Vagina (tissue), 2 donors: ENCODE measurements around the gene ABCD2. TPM values are rescaled to one million over a fixed set of nuclear protein-coding genes. Genes with fewer than 3 reads are reported as not detected.

ENCODE experiments used
- DNase-seq, 2 donors: peaks; one replicate each; pipeline ENCODE4 v3.0.0-alpha.2; 2017; ENCODE audit errors: extremely low spot score in 2 of 2
- H3K27ac ChIP-seq: fragments of 200-600 bp; sonication (generic); one replicate; pipeline ENCODE4 v1.5.1; 2019
- H3K27me3 ChIP-seq: fragments of 200-600 bp; sonication (generic); one replicate; pipeline ENCODE4 v1.5.1; 2019
- H3K36me3 ChIP-seq, 2 donors: fragments of 200-600 bp; sonication (generic); one replicate each; pipeline ENCODE4 v1.5.1; 2017 to 2019
- H3K4me1 ChIP-seq: fragments of 200-600 bp; sonication (generic); one replicate; pipeline ENCODE4 v1.5.1; 2019
- H3K4me3 ChIP-seq, 2 donors: fragments of 200-600 bp; sonication (generic); 1 replicate in 1 of 2; 2 replicates in 1 of 2; pipeline ENCODE4 v1.5.1; 2016 to 2019
- H3K9me3 ChIP-seq: fragments of 200-600 bp; sonication (generic); one replicate; pipeline ENCODE4 v1.5.1; 2019
- POLR2A ChIP-seq, 2 donors: fragments of 450-650 bp; IDR thresholded peaks; one replicate each; pipeline ENCODE4 v1.6.1; 2017; ENCODE audit warnings: antibody characterized with exemption in 2 of 2, mild to moderate bottlenecking in 2 of 2, moderate library complexity in 2 of 2
- POLR2AphosphoS5 ChIP-seq, 2 donors: sonication (generic); formaldehyde crosslinking; IDR thresholded peaks; one replicate each; pipeline ENCODE4 v1.9.0; 2017; ENCODE audit warnings: antibody characterized with exemption in 2 of 2, mild to moderate bottlenecking in 2 of 2, low read depth in 1 of 2; ENCODE audit not compliant: insufficient read depth in 1 of 2
- intact Hi-C: fragments of 100-400 bp; cut with DNase I; formaldehyde crosslinking; loops from one replicate; pipeline ENCODE4 v1.15.1; 2023
- small RNA-seq: library from RNA; depleted of rRNA; stranded (forward); fragments of <200 nt; gene quantifications from one replicate; pipeline ENCODE3, GENCODE V24; 2016
- total RNA-seq: library from RNA; depleted of rRNA; stranded (reverse); fragments of >200 nt; gene quantifications from one replicate; pipeline ENCODE4 v1.2.3, GENCODE V29; 2016
- TF ChIP-seq, protein P1 (sequence below), 3 experiments: fragments of 450-650 bp in 2 of 3; fragments of 200-600 bp in 1 of 3; sonication (generic) in 1 of 3; IDR thresholded peaks; one replicate each; pipeline ENCODE4 v1.5.1; 2017 to 2019; ENCODE audit warnings: antibody characterized with exemption in 3 of 3, mild to moderate bottlenecking in 2 of 3, moderate library complexity in 2 of 3

Gene ABCD2
- total RNA-seq, 1 donor from 2014 or later, result 1.5 TPM

DNA sequence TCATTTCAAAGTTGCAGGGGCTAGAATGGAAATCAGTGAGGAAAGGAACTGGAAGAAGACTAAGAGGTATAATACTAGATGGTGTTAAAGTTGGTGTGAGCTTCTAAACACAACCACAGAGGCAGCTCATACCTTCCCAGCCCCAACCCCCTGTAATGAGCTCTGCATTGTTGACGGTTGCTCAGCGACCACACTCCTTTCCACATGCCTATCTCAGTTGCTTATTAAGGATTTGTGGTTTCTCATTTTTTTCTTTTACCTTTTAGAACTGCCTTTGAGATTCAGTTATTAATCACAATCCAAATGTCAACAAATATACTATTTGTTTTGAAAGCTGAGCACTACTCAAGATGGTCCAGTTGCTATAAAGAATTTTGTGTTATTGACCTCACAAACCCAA lies 114.6 kb downstream of the ABCD2 start:
- Histone ChIP-seq H3K4me3 (no peak overlapping the region), H3K4me1 (no peaks in the 10 kb centered on the region), H3K9me3 (no peaks in the 10 kb centered on the region), H3K36me3 (no peaks in the 10 kb centered on the region), H3K27me3 (no peaks in the 10 kb centered on the region), H3K27ac (no peak overlapping the region)
- TF ChIP-seq POLR2AphosphoS5 (IDR thresholded peaks at IDR 0.05; ENCODE audit: insufficient read depth in 1 of 2, low read depth in 1 of 2) (no peak), POLR2A (IDR thresholded peaks at IDR 0.05) (no peak)
- TF ChIP-seq, protein P1, sequence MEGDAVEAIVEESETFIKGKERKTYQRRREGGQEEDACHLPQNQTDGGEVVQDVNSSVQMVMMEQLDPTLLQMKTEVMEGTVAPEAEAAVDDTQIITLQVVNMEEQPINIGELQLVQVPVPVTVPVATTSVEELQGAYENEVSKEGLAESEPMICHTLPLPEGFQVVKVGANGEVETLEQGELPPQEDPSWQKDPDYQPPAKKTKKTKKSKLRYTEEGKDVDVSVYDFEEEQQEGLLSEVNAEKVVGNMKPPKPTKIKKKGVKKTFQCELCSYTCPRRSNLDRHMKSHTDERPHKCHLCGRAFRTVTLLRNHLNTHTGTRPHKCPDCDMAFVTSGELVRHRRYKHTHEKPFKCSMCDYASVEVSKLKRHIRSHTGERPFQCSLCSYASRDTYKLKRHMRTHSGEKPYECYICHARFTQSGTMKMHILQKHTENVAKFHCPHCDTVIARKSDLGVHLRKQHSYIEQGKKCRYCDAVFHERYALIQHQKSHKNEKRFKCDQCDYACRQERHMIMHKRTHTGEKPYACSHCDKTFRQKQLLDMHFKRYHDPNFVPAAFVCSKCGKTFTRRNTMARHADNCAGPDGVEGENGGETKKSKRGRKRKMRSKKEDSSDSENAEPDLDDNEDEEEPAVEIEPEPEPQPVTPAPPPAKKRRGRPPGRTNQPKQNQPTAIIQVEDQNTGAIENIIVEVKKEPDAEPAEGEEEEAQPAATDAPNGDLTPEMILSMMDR (IDR thresholded peaks at IDR 0.05), result no peak
- DNase-seq, result no peak
- intact Hi-C loops, result no loop called here

DNA sequence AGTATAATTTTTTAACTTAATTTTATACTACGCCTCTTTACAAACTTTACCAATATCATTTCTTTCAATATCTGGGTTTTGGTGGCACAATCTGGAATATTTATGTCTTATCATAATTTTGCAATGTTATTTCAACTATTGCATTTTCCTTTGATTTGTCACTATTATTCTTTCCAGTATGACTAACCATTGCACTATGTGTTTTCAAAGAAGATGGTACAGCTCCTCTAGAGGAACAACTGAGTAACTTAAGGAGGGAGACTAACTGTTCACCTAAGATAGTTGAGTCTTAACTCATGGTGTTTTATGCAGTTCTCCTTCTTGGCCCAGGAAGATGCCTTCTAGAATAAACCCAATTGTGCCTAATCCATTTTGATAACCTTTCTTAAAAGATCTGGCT lies 116.2 kb downstream of the ABCD2 start:
- H3K27me3 ChIP-seq, result no peaks in the 10 kb centered on the region
- intact Hi-C loops, result no loop called here
- no peak overlapping the region for H3K4me3 ChIP-seq
- TF ChIP-seq POLR2AphosphoS5 (IDR thresholded peaks at IDR 0.05; ENCODE audit: insufficient read depth in 1 of 2, low read depth in 1 of 2) (no peak), POLR2A (IDR thresholded peaks at IDR 0.05) (no peak)
- TF ChIP-seq, protein P1 (IDR thresholded peaks at IDR 0.05), result no peak
- H3K9me3 ChIP-seq, result no peaks in the 10 kb centered on the region
- H3K27ac ChIP-seq, result no peak overlapping the region
- no peak for DNase-seq
- no peaks in the 10 kb centered on the region for H3K36me3 ChIP-seq
- H3K4me1 ChIP-seq, result no peaks in the 10 kb centered on the region

DNA sequence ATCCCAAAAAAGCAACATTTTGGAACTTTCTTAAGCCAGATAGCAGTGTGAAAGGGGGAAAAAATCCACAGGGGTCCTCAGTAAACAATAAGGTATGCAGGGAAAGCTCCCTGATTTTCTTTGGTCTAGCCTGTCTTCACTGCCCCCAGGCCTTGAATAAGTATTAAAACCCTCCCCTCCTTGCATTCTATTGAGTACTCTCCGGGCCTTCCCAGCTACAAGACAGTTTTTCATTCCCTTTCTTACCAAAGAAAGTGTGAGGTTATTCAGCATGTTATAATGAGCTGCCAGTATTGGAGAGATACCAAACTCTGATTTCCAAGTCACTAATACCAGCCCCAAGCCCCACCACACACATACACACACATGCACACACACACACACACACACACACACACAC lies 116.9 kb downstream of the ABCD2 start:
- no peak for DNase-seq
- H3K36me3 ChIP-seq, result no peaks in the 10 kb centered on the region
- no peaks in the 10 kb centered on the region for H3K27me3 ChIP-seq
- TF ChIP-seq POLR2AphosphoS5 (IDR thresholded peaks at IDR 0.05; ENCODE audit: insufficient read depth in 1 of 2, low read depth in 1 of 2) (no peak), POLR2A (IDR thresholded peaks at IDR 0.05) (no peak)
- TF ChIP-seq, protein P1 (IDR thresholded peaks at IDR 0.05), result no peak
- no peak overlapping the region for H3K27ac ChIP-seq
- H3K9me3 ChIP-seq, result no peaks in the 10 kb centered on the region
- intact Hi-C loops, result no loop called here
- H3K4me3 ChIP-seq, result no peak overlapping the region
- no peaks in the 10 kb centered on the region for H3K4me1 ChIP-seq

Small RNA genes within 50 kb of the gene (small RNA-seq; reads per million reads assigned to genes)
- not detected for gene AC121334.2

Other genes starting within 250 kb of the ABCD2 start
- gene KIF21A, start 176.7 kb downstream of the ABCD2 start, total RNA-seq, result 26.3 TPM